Measurements from ENCODE around the gene HEBP2.
"Not testable (repeated sequence)": the region's sequence is repeated elsewhere in the genome, so short reads cannot be mapped to it uniquely, and the experiment has no call there.

HEBP2 gene, protein sequence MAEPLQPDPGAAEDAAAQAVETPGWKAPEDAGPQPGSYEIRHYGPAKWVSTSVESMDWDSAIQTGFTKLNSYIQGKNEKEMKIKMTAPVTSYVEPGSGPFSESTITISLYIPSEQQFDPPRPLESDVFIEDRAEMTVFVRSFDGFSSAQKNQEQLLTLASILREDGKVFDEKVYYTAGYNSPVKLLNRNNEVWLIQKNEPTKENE

DNA sequence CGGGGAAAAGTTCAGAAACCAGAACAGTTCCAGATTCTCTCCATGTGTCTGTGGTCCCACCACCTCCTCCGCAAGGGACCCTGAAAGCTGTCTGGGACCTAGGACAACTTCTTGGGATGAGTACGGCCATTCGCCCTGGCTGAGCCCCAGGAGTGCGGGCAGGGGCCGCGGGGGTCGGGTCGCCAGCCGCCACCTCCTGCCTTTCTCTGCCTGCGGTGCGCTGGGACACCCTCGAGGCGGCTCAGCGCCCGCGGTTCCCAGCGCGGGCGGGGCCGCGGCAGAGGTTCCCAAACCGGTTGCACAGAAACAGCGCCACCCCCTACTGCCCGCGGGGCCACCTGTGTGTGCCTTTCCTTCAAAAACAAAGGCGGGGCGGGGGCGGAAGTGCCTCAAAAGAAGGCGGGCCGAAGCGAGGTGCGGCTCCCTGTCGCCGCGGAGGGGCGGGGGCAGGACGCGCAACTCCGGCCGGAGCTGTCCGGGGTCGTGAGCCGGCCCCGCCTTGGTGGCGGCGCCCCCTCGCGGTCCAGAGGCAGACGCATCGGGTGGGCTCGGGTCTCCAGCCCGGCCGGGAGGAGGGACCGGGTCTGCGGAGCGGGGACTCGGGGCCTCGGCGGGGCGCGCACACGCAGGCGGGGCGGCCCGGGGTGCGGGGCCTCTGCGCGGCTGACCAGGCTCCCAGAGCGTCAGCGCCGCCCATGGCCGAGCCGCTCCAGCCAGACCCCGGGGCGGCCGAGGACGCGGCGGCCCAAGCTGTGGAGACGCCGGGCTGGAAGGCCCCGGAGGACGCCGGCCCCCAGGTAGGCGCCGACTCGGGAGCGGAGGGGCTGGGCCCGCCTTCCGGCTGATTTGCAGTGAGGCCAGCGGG lies at the start of gene HEBP2:
Gene HEBP2 (plus strand): TSS at position 423 of the 865 bp plus-strand sequence. CDS start 273 bp downstream, at position 696.
- DNase-seq, result peak; percentile 96

GRCh38 chr6:138357928-138358327 lies 46.1 kb upstream of the HEBP2 start:
- DNase-seq, result no peak

GRCh38 chr6:138368684-138369083 lies 35.3 kb upstream of the HEBP2 start:
- not testable (repeated sequence) for DNase-seq

DNA sequence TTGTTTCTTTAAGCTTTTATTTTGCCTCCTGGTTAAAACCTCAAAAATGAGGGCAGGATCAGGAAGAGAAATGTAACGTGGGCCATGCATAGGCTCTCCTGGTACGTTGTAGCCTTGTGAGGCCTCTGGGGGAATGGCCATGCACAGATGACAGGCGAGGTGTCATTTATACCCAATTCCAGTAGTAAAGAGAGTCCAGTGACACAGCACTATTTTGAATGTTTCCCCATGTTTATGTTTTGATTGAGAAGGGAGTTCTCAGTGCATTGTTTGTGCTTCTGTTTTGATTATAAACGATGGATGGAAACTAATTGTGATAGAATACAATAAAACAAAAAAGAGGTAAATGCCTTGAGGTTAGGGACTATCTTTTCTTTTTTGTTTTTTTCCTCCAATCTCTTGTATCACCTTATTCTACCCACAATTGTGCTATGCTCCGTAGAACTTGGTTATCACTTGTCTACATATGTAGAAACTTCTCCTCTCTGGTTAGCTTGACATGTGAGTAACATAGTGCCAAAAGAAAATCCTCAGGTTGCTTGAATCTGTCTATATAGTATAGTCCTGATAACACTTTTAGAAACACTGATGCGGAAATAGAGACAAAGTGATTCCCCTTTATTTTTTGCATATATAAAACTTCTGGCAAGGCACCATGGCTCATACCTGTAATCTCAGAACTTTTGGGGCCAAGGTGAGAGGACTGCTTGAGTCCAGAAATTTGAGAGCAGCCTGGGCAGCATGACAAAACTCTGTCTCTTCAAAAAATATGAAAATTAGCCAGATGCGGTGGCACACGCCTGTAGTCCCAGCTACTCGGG lies 33.2 kb upstream of the HEBP2 start:
- no peak for DNase-seq

- no peak for DNase-seq
These were observed 32.6 kb upstream of the HEBP2 start for GRCh38 chr6:138371452-138371711.

- DNase-seq, result no peak
These were observed 32.3 kb upstream of the HEBP2 start for GRCh38 chr6:138371720-138372119.

- DNase-seq, result no peak
These were observed 31.1 kb upstream of the HEBP2 start for GRCh38 chr6:138372711-138373463.

DNA sequence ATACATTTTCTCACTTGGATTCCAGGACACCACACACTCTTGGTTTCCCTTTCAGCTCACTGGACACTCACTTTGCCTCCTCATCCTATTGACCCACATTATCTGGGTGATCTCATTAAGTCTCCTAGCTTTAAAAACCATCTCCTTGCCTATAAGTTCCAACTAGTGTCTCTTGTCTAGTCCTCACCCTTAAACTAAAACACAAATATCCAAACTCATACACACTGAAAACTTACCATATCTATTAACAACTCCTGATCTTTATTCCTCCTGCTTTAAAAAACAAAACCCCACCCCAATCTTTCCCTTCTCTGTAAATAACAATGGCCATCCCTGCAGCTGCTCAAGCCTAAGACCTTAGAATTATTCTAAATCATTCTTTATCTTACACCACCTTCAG lies 29.8 kb upstream of the HEBP2 start:
- no peak for DNase-seq

DNA sequence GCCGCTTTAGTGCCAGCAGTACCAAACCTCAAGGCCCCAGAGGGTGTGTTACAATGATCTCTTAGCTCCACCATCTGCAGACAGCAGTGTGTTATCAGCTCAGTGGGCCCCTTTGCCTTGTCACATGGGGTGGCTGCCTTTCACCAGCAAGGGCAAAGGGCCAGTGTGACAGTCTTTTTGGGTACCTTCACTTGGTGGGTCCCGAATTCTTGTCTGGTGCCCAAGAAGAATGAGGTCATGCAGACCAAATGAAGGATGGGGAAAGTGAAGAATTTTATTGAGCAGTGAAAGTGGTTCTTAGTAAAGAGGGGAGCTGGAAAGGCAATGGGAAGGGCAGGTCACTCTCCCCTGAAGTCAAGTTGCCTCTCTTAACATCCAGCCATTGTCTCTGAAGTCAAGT lies 29.2 kb upstream of the HEBP2 start:
- no peak for DNase-seq

DNA sequence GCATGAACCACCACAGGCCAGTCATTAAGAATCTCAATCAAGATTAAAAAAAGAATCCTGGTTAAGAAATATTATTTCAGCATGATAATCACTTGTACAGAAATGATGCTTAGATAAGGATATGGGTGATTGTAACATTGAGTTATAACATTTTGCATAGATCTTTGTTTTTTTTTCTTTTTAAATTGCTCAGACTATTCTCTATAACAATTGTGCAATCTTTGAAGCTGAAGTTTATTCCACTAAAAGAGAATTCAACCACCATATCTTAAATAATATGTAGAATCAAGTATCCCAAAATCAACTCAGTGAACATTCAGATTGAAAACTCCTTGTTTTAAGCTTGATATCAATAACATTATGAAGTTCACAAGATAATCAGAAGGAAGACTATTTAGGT lies 27.0 kb upstream of the HEBP2 start:
- DNase-seq, result no peak

DNA sequence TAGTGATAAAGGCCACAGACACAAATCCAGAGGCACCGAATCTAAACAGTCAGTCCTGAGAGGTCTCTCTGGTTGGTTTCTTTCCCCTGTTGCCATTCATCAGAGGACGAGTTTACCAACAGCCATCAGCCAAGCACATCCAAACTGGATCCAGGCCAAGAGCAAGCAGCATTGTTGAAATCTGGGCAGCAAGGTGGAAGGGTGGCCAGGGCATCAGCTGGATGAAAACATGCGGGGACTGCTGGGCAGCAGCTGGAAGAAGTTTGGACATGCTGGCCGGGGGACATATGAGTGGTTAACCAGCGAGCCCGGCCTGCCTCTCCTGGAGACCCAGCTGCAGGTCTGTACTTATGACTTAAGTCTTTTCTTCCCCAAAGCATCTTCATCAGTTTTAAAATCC lies 26.2 kb upstream of the HEBP2 start, which contains the start of gene SMIM28:
Gene SMIM28 (plus strand): TSS at position 62 of the 400 bp plus-strand sequence. CDS start 168 bp downstream, at position 230.
- DNase-seq, result no peak

DNA sequence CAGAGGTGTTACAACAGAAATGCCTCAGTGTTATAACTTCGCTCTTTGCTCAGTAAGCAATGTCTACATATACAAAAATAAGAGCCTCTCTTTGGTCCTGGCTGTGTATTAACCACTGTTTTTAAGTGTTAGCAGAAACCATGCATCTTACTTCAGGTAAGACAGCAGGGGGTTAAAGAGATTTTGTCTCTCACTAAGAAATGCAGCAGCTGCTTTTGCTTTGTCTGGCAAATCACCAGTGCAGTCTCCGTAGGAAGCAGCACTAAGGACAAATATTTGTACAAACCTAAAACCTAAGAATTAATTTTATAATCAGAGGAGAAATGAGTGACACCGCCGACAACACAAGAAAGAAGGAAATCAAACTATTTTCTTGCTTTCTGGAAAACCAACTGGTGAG lies 25.6 kb upstream of the HEBP2 start:
- no peak for DNase-seq

GRCh38 chr6:138382498-138383265 lies 21.3 kb upstream of the HEBP2 start:
- DNase-seq, result no peak

GRCh38 chr6:138383776-138384175 lies 20.2 kb upstream of the HEBP2 start:
- DNase-seq, result no peak

DNA sequence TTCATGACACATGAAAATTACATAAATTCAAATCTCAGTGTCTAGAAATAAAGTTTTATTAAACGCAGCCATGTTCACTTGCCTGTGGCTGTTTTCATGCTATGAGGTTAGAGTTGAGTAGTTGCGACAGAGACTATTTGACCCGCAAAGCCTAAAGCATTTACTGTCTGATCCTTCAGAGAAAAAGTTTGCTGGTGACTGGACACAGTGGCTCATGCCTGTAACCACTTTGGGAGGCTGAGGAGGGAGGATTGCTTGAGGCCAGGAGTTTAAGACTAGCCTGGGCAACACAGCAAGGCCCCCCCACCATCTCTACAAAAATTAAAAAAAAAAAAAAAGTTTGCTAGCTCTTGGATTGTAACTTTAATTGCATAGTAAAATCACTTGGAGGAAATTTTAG lies 17.1 kb upstream of the HEBP2 start:
- no peak for DNase-seq

- DNase-seq, result peak; percentile 87
These were observed 16.2 kb upstream of the HEBP2 start for GRCh38 chr6:138387577-138388368.

- no peak for DNase-seq
These were observed 14.5 kb upstream of the HEBP2 start for GRCh38 chr6:138389551-138389950.

- no peak for DNase-seq
These were observed 9.9 kb upstream of the HEBP2 start for GRCh38 chr6:138393871-138394783.

DNA sequence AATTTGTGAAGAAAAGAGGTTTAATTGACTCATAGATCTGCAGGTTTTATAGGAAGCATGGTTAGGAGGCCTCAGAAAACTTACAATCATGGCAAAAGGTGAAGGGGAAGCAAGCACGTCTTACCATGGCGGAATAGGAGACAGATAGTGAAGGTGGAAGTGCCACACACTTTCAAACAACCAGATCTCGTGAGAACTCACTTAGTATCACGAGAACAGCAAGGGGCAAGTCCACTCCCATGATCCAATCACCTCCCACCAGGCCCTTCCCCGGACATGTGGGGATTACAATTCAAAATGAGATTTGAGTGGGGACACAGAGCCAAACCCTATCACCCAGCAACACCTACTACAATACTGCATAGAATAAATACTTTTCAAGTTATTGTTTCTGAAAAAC lies 7.3 kb upstream of the HEBP2 start:
- DNase-seq, result no peak

All from NCI-H774 (cell line).